ENCODE data around the gene CUL4A.
"Not testable (repeated sequence)": the region's sequence is repeated elsewhere in the genome, so short reads cannot be mapped to it uniquely, and the experiment has no call there.

Gene CUL4A

DNA sequence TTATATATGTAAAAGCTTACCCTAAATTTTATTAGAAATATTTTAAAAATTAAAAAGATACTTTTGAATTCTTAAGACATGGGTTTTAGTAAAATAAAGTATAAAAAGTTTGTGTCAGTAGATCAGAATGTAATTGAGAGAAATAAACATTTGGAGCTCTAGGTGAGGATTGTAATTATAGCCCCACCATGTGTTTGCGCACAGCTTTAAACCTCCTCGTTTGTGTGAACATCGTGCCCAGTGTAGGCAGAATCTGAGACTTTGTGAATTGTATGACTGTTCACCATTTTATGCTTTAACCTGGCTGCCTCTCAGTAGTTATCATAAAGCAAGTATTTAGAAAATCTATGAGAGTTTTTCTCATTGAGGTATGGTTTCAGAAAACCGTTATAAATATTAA, 29.1 kb downstream of the CUL4A start:
- no peak for DNase-seq (ENCODE audit: low read depth in 2 of 2)

GRCh38 chr13:113239357-113239756, 29.9 kb downstream of the CUL4A start:
- no peak for DNase-seq (ENCODE audit: low read depth in 2 of 2)

- no peak for DNase-seq (ENCODE audit: low read depth in 2 of 2)
Measured at GRCh38 chr13:113239986-113240385, 30.6 kb downstream of the CUL4A start.

DNA sequence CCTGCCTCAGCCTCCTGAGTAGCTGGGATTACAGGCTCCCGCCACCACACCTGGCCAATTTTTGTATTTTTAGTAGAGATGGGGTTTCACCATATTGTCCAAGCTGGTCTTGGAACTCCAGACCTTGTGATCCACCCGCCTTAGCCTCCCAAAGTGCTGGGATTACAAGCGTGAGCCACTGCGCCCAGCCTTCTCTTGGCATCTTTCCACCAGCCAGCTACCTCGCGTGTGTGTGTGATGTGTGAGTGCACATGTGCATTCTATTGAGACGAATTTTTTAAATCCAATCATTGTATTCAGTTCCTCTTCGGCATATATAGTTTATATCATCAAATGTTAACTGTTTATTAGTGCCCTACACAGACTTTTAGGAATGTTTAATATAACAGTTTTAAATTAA, 32.2 kb downstream of the CUL4A start:
- not testable (repeated sequence) for DNase-seq (ENCODE audit: low read depth in 2 of 2)

DNA sequence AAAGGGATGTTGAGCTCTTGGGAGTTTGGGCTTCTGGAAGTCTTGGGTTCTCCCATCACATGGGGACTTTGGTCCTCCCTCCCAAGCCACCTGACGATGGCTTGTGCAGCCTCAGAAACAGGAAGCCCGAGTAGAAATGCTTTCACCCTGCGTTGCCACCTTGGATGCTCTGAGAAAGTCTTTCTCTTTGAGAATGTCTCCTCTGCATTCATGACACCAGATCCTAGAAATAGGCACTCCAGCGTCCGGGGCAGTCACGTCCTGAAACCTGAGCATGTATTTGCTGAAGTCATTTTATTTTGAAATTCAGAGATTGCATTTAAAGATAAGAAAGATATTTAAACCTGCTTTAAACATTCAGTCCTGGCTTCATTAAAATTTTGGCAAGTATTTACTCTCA, 34.4 kb downstream of the CUL4A start:
- DNase-seq (ENCODE audit: low read depth in 2 of 2), result no peak

GRCh38 chr13:113245849-113246796, 36.7 kb downstream of the CUL4A start:
- no peak for DNase-seq (ENCODE audit: low read depth in 2 of 2)

- no peak for DNase-seq (ENCODE audit: low read depth in 2 of 2)
Measured at GRCh38 chr13:113252516-113253095, 43.2 kb downstream of the CUL4A start.

GRCh38 chr13:113257908-113258307, 48.5 kb downstream of the CUL4A start:
- DNase-seq (ENCODE audit: low read depth in 2 of 2), result not testable (repeated sequence)

- no peak for DNase-seq (ENCODE audit: low read depth in 2 of 2)
Measured at GRCh38 chr13:113258321-113259054, 49.1 kb downstream of the CUL4A start.

GRCh38 chr13:113260996-113261395, 51.6 kb downstream of the CUL4A start:
- no peak for DNase-seq (ENCODE audit: low read depth in 2 of 2)

- DNase-seq (ENCODE audit: low read depth in 2 of 2), result not testable (repeated sequence)
Measured at GRCh38 chr13:113263016-113263415, 53.6 kb downstream of the CUL4A start.

GRCh38 chr13:113267642-113268405, 58.4 kb downstream of the CUL4A start:
- DNase-seq (ENCODE audit: low read depth in 2 of 2), result no peak

GRCh38 chr13:113272031-113272430, 62.6 kb downstream of the CUL4A start:
- no peak for DNase-seq (ENCODE audit: low read depth in 2 of 2)

DNA sequence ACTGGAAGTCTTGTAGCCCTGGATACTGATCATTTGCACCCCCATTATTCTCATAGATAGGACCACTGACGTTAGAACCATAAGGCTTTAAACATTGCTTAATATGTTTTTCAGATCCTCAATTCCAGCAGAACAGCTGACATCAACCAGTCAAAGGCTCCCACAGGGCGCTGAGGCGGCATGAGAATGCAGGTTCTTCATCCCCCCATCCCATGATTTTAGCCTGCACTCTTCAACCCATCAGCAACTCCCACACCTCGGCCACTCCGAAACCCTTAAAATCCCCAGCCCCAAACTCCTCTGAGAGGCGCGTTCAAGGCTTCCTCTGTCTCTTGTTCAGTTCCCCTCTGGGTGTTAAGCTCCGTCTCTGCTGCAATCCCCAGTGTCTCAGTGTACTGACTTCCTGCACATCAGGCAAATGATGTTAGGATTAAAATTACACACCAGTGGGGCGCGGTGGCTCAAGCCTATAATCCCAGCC, 63.3 kb downstream of the CUL4A start:
- DNase-seq (ENCODE audit: low read depth in 2 of 2), result no peak

- DNase-seq (ENCODE audit: low read depth in 2 of 2), result no peak
Measured at GRCh38 chr13:113273321-113273720, 63.9 kb downstream of the CUL4A start.

- no peak for DNase-seq (ENCODE audit: low read depth in 2 of 2)
Measured at GRCh38 chr13:113273851-113274590, 64.6 kb downstream of the CUL4A start.

DNA sequence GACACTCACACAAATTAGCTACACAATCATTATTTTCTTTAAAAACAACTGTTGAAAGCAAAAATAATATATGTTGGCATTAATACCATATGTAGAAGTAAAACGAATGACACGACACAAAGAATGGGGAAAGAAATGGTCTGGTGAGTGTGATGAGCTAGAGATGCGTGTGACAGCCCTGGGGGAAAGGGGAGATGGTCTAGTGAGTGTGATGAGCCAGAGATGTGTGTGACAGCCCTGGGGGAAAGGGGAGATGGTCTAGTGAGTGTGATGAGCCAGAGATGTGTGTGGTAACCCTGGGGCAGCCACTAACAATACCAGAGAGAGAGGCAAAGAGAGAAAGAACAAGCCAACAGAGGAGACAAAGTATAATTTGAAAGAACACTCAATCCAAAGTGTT, 65.3 kb downstream of the CUL4A start:
- no peak for DNase-seq (ENCODE audit: low read depth in 2 of 2)

DNA sequence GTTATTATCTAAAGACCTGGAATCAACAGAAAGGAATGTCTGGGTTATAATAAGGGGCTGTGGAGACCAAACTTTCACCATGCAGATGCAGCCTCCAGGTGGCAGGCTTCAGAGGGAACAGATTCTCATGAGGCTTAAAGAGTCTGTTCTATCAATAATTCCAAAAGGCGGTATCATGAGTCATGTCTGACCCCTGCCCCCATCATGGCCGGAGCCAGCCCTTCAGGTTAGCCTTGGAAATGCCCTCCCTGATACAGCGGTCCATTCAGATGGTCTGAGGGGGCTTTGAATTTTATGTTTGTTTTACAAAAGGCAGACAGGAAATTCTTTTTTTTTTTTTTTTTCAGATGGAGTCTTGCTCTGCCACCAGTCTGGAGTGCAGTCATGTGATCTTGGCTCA, 66.0 kb downstream of the CUL4A start:
- DNase-seq (ENCODE audit: low read depth in 2 of 2), result no peak

DNA sequence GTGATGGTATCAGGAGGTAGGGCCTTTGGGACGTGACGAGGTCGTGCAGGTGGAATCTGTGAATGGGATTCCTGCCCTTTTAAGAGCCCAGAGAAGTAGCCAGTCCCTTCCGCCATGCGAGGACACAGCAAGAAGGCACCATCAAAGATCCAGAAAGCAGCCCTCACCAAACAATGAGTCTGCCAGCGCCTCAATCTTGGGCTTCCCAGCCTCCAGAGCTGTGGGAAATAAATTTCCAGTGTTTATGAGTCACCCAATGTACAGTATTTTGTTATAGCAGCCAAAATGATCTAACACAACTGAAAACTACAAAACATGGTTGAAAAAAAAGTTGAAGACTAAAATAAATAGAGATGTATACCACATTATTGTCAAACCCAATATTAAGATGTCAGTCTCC, 70.7 kb downstream of the CUL4A start:
- no peak for DNase-seq (ENCODE audit: low read depth in 2 of 2)

DNA sequence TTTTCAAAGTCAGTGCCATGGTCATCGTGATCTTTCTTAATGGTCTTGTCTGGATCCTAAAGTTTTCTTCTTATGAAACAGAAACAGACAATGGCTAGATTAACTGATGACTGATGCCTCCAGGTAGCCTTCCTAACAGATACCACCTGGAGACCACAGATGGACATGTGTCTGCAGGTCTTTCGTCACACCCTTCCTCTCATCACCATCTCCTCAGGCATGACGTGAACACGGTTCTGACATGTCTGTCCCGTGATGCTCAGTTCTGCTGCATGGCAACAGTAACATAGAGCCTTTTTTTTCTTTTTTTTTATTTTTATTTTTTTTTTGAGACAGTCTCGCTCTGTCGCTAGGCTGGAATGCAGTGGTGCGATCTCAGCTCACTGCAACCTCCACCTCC, 74.5 kb downstream of the CUL4A start:
- DNase-seq (ENCODE audit: low read depth in 2 of 2), result no peak

DNA sequence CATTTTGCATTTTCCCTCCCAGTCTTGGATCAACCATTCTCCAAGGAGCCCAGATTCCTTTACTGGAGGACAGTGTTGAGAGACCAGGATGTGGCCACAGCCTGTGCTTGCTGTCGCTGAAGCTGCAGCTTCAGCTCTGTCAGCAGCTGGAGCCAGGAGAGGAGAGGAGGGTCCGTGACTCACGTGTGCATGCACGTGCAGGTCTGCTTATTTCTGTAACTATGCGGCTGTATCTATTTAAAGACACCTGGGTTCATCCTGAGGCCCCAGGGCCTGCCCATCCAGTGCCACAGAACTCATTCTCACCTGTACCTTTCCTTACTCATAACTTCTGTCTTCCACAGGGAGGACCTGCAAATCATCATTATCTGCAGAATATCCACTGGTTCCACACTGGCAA, 79.5 kb downstream of the CUL4A start:
- no peak for DNase-seq (ENCODE audit: low read depth in 2 of 2)

All from stimulated activated CD8-positive, alpha-beta memory T cell treated with anti-CD3 and anti-CD28 coated beads, Interleukin-7, amount 100 ng/mL, for 4 hours (primary cell).